GM03348 (cell line): ENCODE measurements around the gene ZNF708.
A peak's percentile ranks its signal among the peaks of the same experiment; 100 is the strongest.
"Not testable (repeated sequence)": the region's sequence is repeated elsewhere in the genome, so short reads cannot be mapped to it uniquely, and the experiment has no call there.

ENCODE experiments used
- DNase-seq: peaks from one replicate; pipeline ENCODE4 v3.0.0; 2012; ENCODE audit warnings: low spot score

The ZNF708 gene

DNA sequence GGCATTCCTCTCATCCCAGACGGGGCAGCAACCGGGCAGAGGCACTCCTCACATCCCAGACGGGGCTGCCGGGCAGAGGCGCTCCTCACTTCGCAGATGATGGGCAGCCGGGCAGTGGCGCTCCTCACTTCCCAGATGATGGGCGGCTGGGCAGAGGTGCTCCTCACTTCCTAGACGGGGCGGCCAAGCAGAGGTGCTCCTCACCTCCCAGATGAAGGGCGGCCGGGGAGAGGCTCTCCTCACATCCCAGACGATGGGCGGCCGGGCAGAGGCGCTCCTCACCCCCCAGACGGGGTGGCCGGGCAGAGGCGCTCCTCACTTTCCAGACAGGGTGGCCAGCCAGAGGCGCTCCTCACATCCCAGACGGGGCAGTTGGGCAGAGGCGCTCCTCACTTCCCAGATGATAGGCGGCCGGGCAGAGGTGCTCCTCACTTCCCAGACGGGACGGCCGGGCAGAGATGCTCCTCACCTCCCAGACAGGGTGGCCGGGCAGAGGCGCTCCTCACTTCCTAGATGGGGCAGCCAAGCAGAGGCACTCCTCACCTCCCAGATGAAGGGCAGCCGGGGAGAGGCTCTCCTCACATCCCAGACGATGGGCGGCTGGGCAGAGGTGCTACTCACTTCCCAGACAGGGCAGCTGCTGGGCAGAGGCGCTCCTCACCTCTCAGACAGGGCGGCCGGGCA is 68.9 kb downstream of the ZNF708 start:
- DNase-seq, result no peak

DNA sequence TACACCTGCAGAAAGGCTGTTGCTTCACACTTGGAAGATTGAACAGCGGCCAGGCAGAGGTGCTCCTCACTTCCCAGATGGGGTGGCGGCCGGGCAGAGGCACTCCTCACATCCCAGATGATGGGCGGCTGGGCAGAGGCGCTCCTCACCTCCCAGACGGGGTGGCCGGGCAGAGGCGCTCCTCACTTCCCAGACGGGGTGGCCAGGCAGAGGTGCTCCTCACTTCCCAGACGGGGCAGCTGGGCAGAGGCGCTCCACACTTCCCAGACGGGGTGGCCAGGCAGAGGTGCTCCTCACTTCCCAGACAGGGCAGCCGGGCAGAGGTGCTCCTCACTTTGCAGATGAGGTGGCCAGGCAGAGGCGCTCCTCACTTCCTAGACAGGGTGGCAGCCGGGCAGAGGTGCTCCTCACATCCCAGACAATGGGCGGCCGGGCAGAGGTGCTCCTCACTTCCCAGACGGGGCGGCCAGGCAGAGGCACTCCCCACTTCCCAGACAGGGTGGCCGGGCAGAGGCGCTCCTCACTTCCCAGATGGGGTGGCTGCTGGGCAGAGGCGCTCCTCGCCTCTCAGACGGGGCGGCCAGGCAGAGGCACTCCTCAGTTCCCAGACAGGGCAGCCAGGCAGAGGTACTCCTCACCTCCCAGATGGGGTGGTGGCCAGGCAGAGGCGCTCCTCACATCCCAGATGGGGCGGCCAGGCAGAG is 69.6 kb downstream of the ZNF708 start:
- not testable (repeated sequence) for DNase-seq

DNA sequence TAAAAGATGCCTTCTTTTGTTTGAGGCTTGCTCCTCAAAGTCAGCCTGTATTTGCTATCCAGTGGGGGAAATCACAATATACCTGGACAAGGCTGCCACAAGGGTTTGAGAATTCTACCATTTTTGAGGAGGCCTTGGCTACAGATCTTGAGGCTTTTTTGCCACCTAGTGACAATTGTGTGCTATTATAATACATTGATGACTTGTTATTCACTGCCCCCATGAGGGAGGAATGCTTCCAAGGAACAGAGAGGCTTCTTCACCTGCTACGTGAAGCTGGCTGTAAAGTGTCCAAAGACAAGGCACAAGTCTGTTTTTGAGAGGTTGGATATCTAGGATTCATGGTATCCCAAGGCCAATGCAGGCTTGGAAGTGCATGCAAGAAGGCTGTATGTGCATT is 72.5 kb downstream of the ZNF708 start:
- peak; percentile 9 for DNase-seq
